DMS53 (cell line): ENCODE results near the gene HSPB8.
"Not testable (repeated sequence)": the region's sequence is repeated elsewhere in the genome, so short reads cannot be mapped to it uniquely, and the experiment has no call there.

Source experiments
- DNase-seq: peaks from one replicate; lab custom pipeline; 2025; lab: John Stamatoyannopoulos, UW

Gene HSPB8

DNA sequence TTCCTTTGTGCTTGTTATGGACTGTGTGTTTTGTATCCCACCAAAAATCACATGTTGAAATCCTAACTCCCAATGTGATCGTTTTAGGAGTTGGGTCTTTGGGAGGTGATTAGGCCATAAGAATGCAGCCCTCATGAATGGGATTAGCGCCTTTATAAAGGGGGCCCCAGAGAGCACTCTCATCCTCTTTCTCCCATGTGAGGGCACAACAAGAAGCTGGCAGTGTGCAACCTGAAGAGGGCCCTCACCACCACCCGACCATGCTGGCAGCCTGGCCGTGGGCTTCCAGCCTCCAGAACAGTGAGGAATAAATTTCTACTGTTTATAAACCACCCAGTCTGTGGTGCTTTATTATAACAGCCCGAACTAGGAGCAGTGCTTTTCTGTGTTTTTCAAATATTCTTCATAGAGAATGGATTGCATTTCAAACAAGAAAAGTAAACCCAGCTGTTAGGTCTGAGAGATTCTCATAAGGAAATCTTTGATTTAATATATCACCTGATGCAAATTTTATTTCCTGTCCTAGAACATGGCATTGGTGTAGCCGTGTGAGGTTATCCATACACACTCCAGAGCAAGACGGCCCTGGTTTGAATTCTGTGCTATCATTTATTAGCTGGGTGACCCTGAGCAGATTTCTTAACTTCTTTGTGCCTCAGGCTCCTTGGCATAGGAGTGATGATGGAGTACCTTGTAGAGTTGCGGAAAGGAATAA, 27.8 kb downstream of the HSPB8 start:
- peak; percentile 28 for DNase-seq

- DNase-seq: no peak
Observed at GRCh38 chr12:119207063-119207560, 28.4 kb downstream of the HSPB8 start.

GRCh38 chr12:119208626-119209061, 29.9 kb downstream of the HSPB8 start:
- peak; percentile 88 for DNase-seq

- DNase-seq: no peak
Observed at GRCh38 chr12:119211884-119212283, 33.2 kb downstream of the HSPB8 start.

DNA sequence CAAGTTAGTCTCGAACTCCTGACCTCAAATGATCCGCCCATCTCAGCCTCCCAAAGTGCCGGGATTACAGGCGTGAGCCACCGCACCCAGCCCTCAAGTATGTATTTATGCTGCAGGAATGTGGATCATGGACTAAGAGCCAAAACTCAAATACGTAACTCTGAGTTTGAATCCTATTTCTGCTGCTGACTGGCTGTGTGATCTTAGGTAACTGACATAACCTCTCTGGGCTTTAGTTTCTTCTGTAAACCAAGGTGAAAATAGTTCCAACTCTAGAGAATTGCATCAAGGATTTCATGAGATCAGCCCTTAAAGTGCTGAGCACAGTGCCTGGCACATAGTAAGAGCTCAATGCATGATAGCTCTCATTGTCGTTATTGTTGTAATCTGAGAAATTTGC, 37.4 kb downstream of the HSPB8 start:
- DNase-seq: no peak

DNA sequence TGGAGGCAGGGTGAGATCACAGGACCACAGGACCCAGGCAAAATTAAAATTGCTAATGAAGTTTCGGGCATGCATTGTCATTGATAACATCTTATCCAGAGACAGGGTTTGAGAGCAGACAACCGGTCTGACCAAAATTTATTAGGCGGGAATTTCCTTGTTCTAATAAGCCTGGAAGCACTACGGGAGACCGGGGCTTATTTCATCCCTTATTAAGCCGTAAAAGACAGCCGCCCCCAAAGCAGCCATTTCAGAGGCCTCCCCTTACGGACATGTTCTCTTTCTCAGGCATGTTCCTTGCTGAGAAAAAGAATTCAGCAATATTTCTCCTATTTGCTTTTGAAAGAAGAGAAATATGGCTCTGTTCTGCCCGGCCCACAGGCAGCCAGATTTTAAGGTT, 40.1 kb downstream of the HSPB8 start:
- not testable (repeated sequence) for DNase-seq

- peak; percentile 40 for DNase-seq
Observed at GRCh38 chr12:119222222-119222951, 43.7 kb downstream of the HSPB8 start.

DNA sequence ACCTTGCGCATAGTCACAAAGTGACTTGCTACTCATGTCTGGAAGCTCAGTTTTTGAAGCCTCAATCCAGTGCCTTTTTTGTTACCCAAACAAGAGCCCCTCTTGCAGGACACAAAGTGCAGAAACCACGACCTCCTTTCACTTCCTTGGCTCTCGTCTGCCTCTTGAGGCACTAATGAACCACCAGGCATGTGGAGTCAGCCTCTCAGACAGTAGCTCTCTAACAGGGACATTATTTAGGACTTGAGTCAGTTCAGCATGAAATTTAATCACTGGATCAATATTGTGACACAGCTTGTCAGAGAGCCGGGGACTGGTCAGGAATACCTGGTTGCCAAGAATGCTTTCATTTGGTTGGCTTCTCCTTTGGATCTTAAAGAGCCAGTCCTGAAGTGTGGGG, 46.7 kb downstream of the HSPB8 start:
- DNase-seq: peak; percentile 18

- peak; percentile 65 for DNase-seq
Observed at GRCh38 chr12:119227292-119227691, 48.6 kb downstream of the HSPB8 start.

DNA sequence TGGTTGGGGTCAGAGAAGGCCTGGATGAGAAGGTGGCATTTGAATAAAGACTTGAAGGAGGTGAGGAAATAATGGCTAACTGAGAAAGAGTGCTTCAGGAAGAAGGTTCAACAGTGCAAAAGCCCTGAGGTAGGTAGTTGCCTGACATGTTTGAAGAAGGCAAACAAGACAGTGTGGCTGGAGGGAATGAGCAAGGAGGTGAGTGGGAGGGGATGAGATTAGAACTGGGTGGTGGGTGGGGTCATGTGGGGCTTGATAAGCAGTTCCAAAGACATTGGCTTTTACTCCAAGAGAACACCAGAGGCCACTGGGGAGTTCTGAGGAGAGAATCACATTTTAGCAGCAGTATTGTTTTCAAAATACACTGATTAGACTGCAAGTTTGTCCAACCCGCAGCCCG, 50.5 kb downstream of the HSPB8 start:
- no peak for DNase-seq

- peak; percentile 72 for DNase-seq
Observed at GRCh38 chr12:119229837-119230236, 51.1 kb downstream of the HSPB8 start.

DNA sequence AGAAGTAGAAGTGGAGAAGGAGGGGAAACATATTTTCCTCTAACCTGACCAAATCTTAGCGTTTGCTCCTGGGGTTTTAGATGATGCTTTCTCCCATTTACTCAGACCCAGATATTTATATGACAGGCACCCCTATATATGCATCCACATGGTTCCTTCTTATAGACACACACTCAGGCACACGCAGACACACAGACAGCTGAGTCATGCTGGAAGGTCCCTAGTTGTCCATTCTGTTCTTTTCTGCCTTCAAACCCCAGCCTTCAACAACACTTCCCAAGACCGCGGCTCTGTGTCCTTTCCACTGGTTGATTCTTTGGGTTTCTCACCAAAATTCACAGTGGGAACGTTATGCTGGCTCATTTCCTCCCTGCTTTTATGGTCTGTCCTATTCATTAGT, 52.1 kb downstream of the HSPB8 start:
- DNase-seq: no peak

- no peak for DNase-seq
Observed at GRCh38 chr12:119231774-119232173, 53.0 kb downstream of the HSPB8 start.

DNA sequence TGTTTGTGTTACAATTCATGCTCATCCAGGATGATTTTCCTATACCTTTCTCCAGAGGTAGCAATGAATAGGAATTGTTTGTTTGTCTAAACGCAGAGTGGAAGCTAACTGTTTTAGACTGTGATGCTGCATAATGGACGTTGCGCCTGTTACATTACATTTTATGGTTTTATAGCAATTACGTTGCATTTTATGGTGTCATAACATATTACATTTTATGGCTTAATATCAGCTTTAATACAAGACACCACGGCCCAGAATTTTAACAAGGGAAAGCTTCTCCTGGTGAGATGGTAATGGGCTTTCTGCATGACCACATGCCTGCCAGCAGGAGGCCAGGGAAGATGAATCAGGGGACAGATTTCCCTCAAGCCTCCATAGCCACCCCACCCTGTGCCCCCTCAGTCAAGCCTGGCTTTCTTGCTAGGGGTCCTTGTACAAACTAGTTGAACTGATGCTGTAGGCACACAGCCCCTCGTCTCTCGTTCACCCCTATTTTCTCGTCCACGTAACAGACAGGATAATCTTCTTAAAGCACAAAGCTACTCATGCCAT, 56.5 kb downstream of the HSPB8 start:
- peak; percentile 26 for DNase-seq

GRCh38 chr12:119236372-119236771, 57.6 kb downstream of the HSPB8 start:
- DNase-seq: no peak

DNA sequence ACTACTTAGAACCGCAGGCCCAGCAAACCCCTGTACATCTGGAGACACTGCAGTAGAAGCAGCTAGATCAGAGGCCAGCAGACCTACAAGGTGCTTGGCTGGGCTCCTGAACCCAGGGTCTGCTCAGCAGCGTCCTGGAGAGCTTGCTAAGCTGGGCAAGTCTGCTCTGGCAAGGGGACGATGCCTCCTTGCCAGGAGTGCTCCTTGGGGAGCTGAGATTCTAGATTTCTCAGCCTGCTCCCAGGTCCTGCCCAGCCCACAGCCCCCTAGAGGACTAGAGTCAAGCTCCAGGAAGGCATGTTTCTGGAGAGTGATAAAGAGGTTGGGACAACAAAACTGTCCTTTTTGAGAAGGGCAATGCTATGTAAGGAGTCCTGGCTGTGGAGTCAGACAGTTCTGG, 60.3 kb downstream of the HSPB8 start:
- no peak for DNase-seq

DNA sequence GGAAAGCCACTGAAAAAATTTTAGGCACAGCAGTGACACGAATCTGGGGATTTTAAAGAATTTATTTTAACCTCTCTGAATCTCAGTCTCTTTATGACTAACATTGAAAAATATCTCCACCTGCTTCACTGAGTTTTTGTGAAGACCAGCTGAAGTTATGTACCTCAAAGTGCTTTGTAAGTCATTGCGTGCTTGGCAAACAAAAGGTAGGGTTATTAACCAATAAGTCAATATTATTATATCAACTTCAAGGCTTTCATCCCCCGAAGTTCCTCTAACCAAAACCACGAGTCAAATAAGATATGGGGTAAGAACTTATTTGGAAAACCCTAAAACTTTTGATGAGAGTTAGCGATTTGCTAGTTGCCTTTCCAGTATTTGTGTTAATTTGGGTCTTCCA, 62.3 kb downstream of the HSPB8 start:
- no peak for DNase-seq

DNA sequence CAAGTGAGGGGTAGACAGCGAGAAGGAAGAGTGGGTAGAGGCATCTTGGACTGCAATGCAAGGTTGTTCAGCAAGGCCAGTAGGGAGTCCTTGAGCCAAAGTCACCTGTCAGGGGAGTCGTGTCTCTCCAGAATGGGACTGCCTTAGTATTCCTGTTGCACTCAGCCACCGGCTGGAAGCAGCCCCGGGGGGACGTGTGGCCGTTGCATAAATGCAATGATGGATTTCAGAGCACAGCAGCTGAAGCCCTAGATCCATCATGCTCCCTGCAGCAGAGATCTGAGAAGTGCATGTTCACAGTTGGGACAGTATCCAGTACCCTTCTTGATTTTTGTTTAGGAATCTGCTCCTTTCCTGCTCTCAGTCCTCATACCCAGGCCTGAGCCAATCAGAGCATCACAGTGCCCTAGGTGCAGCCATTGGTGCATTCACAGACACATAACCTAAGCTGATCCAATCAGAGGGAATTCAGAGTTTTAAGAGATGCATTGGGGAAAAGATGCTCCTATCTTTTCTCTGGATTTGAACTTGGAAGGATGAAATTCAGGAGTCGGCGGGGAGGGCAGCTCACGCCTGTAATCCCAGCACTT, 62.9 kb downstream of the HSPB8 start:
- DNase-seq: no peak
